HG02938 (cell line): ENCODE results near the gene APBA1.

Source experiments
- ATAC-seq: cut with Tn5 transposase; IDR thresholded peaks from one replicate; pipeline ENCODE4 v1.9.1; 2021; ENCODE audit warnings: mild to moderate bottlenecking, moderate library complexity; ENCODE audit not compliant: unreplicated experiment

The APBA1 gene

GRCh38 chr9:69658987-69659675 is 13.0 kb downstream of the APBA1 start:
- no peak for ATAC-seq

- no peak for ATAC-seq
Measured at GRCh38 chr9:69657269-69657668, 14.9 kb downstream of the APBA1 start.

GRCh38 chr9:69655065-69655464 is 17.1 kb downstream of the APBA1 start:
- ATAC-seq, result no peak

GRCh38 chr9:69653261-69653660 is 18.9 kb downstream of the APBA1 start:
- no peak for ATAC-seq

GRCh38 chr9:69649566-69650250 is 22.5 kb downstream of the APBA1 start:
- ATAC-seq, result no peak

- no peak for ATAC-seq
Measured at GRCh38 chr9:69647804-69648203, 24.4 kb downstream of the APBA1 start.

- no peak for ATAC-seq
Measured at GRCh38 chr9:69646810-69647209, 25.4 kb downstream of the APBA1 start.

- ATAC-seq, result no peak
Measured at GRCh38 chr9:69645488-69645887, 26.7 kb downstream of the APBA1 start.

- no peak for ATAC-seq
Measured at GRCh38 chr9:69643098-69643497, 29.1 kb downstream of the APBA1 start.

GRCh38 chr9:69637817-69638200 is 34.4 kb downstream of the APBA1 start:
- no peak for ATAC-seq

- ATAC-seq, result no peak
Measured at GRCh38 chr9:69637193-69637816, 34.9 kb downstream of the APBA1 start.

- ATAC-seq, result peak; percentile 60
Measured at GRCh38 chr9:69633716-69634115, 38.5 kb downstream of the APBA1 start.

- ATAC-seq, result no peak
Measured at GRCh38 chr9:69632768-69633167, 39.4 kb downstream of the APBA1 start.

GRCh38 chr9:69627281-69627680 is 44.9 kb downstream of the APBA1 start:
- no peak for ATAC-seq

GRCh38 chr9:69623276-69623675 is 48.9 kb downstream of the APBA1 start:
- no peak for ATAC-seq

- ATAC-seq, result no peak
Measured at GRCh38 chr9:69622676-69623075, 49.5 kb downstream of the APBA1 start.

GRCh38 chr9:69621730-69622460 is 50.3 kb downstream of the APBA1 start:
- ATAC-seq, result no peak

GRCh38 chr9:69620731-69621130 is 51.4 kb downstream of the APBA1 start:
- no peak for ATAC-seq

GRCh38 chr9:69619233-69619632 is 52.9 kb downstream of the APBA1 start:
- ATAC-seq, result no peak

GRCh38 chr9:69617006-69617405 is 55.2 kb downstream of the APBA1 start:
- no peak for ATAC-seq

GRCh38 chr9:69615880-69616279 is 56.3 kb downstream of the APBA1 start:
- ATAC-seq, result no peak

GRCh38 chr9:69611221-69611620 is 61.0 kb downstream of the APBA1 start:
- no peak for ATAC-seq
